SH-SY5Y (cell line): ENCODE measurements around the gene YAP1.

Source experiments
- GATA2 ChIP-seq: IDR thresholded peaks from 2 replicates; pipeline ENCODE4 v1.6.1; 2011; ENCODE audit warnings: mild to moderate bottlenecking, low read depth, low read length
- GATA3 ChIP-seq: IDR thresholded peaks from 2 replicates; pipeline ENCODE4 v1.6.1; 2011; ENCODE audit warnings: low read depth, mild to moderate bottlenecking, low read length, moderate library complexity

DNA sequence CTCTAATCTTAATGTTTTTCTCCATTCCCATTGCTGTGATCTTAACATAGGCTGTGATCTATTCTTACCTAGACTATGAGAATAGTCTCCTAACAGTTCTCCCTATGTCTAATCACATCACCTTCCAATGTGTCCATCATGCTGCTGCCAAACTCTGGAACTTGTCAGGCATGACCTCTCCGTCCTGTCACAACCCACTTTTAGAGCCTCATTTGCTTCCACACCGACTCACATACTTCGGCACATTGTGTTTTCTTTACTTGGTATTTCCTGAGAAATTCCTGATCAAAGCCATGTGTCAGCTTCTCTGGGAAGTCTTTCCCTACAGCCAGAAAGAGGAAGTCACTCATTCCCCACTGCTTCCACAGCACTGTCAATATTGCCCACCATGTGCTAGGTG, 166.5 kb downstream of the YAP1 start:
- TF ChIP-seq GATA3 = no peak
- no peak for TF ChIP-seq GATA2
